HG02884 (cell line): Measurements from ENCODE around the gene SYTL1.

ENCODE experiments used
- ATAC-seq: cut with Tn5 transposase; IDR thresholded peaks from one replicate; pipeline ENCODE4 v1.9.1; 2021; ENCODE audit warnings: mild to moderate bottlenecking, moderate library complexity; ENCODE audit not compliant: unreplicated experiment

SYTL1 gene, protein sequence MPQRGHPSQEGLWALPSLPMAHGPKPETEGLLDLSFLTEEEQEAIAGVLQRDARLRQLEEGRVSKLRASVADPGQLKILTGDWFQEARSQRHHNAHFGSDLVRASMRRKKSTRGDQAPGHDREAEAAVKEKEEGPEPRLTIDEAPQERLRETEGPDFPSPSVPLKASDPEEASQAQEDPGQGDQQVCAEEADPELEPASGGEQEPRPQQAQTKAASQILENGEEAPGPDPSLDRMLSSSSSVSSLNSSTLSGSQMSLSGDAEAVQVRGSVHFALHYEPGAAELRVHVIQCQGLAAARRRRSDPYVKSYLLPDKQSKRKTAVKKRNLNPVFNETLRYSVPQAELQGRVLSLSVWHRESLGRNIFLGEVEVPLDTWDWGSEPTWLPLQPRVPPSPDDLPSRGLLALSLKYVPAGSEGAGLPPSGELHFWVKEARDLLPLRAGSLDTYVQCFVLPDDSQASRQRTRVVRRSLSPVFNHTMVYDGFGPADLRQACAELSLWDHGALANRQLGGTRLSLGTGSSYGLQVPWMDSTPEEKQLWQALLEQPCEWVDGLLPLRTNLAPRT

DNA sequence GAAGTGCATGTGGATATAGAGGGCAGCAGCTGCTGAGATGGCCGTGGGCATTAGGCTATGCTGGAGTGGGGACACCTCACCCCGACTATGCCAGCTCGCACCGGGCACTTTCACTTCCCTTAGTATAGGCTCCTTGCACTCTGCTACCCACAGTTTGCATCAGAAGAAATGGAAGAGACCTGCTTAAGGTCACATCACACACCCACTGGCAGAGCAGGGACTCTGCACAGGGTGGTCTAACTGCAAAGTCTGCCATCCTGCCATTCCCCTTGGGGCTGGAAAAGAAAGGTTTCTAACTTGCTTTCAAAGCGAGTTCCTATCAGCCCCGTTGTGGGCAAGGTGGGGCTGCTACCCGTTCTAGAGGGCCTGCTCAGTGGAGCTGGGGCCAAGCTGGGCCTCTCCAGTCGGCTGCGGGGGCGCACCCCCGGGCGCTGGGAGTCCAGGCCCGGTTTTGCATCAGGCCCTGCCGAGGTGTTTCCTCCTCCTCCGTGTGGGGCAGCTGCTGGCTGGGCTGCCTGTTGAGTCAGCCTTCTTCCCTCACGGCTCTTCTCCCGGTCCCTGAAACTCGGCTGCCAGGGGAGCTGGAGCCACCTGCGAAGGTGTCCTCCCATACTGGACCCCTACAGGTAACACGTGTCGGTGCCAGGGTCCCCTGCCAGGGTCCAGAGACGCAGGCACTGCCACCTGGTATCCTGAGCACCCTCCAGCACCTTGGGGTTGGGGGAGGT lies at the start of gene SYTL1:
Gene SYTL1 (plus strand): TSS at position 498 of the 728 bp plus-strand sequence. CDS start 3,313 bp downstream, outside the sequence.
- ATAC-seq, result peak; percentile 42

DNA sequence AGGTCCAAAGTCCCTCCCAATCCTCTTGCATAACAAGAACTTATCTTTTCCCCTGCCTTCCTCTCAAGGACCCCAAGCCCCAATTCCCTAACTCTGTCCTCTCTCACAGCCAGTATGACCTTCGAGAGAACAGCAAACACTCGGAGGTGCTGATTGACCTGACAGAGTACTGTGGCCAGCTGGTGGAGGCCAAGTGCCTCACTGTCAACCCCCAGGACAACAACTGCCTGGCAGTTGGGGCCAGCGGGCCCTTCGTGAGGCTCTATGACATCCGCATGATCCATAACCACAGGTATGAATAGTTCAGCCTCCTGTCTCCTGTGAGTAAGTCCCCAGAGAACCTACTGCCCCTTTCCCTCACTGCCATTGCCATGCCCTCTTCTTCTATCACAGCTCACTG lies 49.7 kb upstream of the SYTL1 start:
- ATAC-seq, result no peak

DNA sequence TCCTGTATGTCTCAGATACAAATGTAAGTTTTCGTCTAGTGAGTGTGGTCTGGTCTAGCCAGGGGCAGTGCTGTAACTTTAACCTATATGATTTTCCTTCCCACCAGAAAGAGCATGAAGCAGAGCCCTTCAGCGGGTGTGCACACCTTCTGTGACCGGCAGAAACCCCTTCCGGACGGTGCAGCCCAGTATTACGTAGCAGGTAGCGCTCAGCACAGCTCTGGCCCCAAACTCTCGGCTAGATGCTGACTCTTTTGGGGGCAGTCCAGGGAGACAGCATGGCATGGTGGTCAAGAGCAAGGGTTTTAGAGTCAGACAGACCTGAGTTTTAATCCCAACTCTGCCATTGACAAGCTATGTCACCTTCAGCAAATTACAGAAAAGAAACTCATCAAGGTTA lies 47.9 kb upstream of the SYTL1 start:
- ATAC-seq, result no peak

DNA sequence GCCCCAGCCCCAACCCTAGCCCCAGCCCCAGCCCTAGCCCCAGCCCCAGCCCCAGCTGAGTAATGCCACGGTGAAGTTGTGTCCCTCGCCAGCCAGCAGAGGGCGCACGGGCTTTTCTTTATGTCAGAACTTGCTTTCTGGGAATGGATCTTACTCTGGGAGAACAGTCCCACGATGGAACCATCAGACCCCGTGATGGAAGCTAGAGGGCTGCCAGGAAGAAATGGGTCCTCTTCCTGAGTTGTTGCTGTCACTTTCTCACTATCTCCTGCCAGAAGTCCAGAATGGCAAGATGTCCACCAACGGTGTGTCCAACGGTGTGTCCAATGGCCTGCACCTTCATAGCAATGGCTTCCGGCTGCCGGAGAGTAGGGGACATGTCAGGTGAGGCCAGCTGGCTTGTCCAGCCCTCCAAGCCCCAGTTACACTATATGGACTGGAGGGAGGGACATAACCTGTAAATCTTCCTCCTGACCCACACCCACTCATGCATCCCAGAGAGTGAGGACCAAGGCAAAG lies 45.0 kb upstream of the SYTL1 start:
- no peak for ATAC-seq

DNA sequence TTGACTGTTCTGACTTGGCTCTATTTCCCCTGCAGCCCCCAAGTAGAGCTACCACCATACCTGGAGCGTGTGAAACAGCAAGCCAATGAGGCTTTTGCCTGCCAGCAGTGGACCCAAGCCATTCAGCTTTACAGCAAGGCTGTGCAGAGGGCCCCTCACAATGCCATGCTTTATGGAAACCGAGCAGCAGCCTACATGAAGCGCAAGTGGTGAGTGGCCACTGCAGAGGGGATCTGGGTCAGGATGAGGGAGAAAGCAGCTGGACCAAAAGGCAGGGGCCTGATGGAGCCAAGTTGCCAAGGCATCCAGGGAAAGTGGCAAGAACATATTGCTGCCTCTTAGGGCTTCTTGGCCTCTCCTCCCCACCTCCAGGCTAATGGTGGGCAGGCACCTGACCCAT lies 43.9 kb upstream of the SYTL1 start:
- ATAC-seq, result no peak

DNA sequence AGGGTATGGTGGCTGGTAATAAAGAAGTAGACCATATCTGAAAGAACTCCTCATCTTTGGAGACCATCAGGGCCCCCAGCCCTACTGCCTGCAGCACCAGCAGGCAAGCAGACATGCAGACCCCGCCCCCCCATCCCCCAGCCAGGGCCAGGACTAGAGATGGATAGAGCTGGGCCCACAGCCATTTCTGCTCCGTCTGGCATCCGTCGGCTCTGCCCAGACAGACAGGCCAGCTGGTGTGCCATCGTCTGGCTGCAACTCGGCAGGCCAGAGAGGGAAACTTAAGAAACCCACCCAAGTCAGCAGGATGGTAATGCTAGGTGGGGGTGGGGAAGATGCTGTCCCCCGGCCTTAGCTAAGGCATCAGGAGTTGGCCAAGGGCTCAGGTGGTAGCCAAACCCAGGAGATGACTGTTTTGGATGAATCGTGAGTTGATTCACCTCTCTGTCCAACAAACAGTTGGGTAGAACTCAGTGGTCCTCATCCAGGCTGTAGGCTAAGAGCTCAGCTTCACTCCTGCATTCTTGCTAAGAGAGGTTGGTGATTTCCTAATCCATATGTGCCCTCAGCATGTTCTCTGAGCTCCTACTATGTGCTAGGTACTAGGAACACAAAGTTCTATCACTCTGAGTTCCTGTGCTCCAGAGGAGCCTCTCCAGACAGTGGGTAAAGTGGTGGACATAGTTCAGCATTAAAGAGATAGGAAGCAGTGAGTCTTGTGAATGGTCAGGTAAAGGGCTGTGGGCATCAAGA lies 43.0 kb upstream of the SYTL1 start:
- ATAC-seq, result no peak

DNA sequence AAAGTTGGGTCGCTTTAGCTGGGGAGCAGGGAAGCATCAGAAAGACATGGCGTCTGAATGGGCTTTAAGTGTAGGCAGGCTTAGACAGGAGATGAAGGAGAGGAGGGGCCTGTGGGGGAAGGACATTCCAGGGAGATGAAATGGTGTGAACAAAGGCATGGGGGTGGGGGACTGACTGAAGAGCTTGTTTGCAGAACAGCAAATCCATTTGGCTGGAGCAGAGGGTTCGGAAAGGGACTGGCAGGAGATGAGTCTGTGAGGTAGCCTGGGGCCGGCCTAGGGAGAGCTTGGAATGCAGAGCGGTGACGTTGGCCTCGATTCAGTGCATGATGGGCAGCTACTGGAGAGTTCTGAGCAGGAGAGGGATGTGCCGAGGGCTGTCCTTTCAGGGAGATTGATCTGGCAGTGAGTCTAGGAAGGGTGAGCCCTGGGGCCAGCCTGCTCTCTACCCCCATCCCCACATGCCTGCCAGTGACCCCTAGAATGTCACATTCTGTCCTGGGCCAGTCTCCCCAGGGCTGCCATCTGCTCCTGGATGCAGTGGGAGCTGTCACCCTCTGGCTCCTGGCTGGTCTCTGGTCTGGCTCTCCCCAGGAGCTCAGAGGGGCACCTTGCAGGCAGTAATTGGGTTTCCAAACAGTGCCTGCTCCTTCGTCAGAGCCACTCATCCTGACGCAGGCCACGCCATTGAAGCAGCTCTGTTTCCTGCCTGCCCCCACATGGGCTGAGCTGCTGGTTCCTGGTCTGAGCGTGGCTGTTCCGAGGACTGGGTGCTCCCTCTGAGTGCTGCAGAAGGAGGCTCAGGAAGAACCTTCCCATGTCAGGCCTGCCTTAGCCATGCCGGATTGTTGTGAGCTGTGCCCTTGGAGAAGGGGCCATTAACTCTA lies 42.2 kb upstream of the SYTL1 start:
- no peak for ATAC-seq

DNA sequence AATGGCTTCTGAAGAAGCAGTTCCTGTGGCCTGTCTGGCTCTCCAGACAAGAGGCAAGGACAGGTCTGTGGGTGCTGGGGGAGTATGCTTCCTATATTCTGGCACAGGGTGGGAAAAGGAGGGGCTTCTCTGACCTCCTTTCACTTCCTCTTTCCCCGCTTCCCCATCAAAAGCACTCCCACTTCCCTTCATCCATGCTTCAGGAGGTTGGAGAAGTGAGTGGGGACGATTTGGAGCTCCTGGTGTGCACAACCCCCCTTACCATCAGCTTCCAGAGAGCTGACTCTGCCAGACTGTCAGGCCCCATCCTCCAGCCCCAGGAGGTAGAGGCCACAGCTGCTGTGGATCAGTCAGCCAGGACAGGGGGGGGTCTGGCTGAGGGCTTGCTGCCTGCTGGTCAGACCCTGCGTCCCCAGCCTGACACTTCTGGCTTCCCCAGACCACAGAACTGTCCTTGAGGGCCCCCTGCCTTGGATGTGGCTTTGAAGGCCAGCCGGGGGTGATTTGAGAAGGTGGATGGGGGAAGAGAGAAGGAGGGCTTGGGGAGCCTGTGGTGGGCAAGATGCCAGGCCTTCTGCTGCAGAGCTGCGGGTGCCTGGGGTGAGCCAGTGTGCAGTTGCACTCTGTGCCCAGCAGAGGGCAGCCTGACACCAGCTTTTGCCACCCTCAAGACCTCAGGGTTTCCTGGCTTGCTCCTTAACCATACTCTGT lies 41.3 kb upstream of the SYTL1 start:
- ATAC-seq, result no peak

DNA sequence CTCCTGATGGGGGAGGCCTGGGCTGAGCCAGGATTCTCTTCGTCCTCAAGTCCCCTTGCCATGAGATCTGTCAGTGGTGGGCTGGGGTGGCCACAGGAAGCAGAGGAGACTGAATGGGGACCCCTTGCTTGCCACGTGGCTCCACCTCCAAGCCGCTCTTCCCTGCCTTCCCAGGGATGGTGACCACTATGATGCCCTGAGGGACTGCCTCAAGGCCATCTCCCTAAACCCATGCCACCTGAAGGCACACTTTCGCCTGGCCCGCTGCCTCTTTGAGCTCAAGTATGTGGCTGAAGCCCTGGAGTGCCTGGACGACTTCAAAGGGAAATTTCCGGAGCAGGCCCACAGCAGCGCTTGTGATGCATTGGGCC lies 40.8 kb upstream of the SYTL1 start:
- ATAC-seq, result no peak

DNA sequence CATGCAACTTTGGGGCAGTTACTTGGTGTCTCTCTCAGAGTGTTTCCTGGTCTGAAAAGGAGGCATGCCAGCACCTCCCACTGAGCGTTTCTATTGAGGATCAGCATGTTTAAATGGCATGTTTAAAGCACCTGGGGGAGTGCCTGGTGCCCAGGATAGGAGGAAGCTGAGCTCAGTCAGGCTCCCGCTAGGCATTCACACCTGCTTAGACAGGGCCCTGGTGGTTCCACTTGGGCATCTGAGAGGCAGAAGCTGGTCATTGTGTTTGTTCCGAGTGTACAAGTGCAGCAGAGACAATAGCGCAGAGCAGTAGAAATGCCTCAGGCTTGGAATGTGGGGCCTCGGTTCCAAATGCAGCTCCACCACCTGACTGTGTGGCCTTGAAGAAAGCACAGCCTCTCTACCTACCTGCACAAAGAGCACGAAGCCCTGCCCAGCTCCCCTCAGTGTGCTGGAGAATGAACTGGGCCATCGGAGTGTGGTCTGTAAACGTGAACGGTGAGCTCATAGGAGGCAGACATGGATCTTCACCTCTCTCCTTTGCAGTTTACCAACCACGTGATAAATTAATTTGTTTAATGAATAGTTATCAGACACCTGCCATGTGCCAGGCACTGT lies 40.1 kb upstream of the SYTL1 start:
- ATAC-seq, result no peak

DNA sequence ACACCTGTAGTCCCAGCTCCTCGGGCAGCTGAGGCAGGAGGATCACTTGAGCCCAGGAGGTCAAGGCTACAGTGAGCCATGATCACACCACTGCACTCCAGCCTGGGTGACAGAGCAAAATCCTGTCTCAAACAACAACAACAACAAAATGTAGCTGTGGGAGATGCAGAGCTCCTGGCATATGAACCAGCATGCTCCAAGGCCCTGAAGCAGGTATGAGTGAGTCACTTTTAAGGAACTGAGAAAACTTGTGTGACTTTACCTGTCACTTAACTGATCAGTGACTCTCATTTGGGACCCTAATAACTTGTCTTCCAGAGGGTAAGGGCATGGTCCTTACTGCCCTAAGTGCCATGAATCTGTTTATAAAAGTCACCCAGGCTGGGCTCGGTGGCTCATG lies 39.2 kb upstream of the SYTL1 start:
- ATAC-seq, result no peak

DNA sequence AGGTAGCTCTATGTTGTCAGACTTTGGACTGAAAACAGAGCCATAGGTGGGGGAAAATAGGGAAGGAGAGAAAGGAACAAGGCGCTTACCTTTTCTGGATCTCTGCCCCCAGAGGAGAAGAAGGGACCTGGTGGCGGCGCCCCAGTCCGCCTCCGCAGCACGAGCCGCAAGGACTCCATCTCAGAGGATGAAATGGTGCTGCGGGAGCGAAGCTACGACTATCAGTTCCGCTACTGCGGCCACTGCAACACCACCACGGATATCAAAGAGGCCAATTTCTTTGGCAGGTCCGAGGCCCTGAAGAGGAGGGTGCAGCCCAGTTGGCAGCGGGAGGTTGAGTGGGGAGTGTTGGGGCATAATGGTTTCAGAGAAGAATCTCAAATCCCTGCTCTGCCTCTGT lies 38.3 kb upstream of the SYTL1 start:
- ATAC-seq, result no peak

DNA sequence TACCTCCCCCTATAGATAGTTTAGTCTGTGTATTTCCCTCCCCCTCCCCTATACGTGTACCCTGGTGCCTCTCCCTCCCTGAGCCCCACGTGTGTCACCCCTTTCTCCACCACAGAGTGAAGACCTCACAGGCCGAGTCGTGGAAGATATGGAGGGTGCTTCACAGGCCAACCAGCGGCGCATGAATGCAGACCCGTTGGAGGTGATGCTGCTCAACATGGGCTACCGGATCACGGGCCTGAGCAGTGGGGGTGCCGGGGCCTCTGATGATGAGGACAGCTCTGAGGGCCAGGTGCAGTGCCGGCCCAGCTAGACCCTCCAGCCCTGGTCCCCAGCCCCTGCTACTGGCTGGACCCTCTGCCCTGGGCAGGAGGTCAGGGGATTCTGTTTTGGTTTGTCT lies 35.8 kb upstream of the SYTL1 start:
- ATAC-seq, result no peak

DNA sequence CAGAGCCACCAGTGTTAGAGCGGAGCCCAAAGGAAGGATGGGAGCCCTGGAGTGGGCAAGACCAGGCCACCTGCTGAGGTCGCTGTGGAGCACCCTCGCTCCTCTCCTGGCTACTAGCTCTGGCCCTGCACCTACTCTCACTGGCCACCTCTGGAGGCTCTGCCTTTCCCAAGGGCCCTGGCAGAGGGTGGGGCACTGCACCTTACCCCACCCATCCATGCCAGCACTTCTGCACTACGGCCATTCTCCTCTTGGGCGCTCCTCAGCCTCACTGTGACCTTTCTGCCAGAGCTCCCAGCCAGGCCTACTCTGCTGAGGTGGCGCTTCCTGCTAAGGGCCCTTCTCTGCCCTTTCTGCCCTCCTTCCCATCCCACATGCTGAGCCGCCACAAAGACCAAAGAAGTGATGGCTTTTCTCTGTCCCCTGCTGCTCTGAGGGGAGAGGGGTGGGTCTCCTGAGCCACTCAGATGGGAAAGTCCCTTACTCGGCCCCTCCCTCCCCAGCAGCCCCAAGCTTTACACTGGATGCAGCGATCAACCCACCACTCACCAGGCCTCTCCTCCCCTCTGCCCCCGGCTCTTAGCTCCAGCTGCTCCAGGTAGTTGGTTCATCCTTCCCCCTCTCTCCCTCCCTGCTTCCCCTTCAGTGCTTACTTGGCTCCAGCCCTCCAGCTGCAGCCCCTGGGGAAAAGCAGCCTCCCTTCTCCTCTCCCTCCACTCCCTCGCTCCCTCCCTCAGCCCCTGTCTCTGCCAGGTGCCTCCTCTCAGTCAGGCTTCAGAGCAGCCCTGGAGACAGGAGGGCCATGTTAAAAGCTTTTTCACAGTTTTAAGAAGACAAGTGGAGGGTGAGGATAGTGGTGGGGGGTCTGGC lies 34.7 kb upstream of the SYTL1 start:
- ATAC-seq, result no peak

DNA sequence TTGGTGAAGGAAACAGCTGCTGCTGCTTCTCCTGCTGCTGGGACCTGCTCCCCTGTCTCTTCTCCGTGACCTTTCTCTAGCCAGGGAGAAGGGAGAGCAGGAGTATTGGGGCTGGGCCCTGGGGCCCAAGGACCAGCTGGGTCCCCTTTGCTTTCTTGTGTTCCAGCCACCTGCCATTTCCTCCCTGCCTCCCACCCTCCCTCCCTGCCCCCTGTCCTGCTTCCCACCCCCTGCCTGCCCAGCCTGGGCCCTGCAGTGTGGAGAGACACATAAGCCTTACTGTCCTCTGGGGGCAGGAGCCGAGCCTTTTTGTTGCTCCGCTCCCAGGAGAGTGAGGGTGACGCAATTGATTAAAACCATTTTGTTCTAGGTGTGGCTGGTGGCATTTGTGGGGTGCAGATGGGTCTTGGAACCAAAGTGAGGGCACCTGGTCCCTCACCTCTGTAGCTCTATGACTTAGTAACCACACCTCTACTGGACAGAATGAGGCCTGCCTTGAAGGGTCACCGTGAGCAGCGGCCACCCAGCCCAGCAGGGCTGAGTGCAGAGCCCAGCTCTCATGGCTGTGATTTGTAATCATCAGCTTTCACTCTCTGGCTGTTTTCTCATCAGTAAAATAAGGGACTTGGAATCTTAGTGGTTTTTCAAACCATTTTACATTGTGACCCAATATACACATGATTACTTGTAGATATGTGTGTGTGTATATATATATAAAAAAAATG lies 33.8 kb upstream of the SYTL1 start:
- ATAC-seq, result no peak

DNA sequence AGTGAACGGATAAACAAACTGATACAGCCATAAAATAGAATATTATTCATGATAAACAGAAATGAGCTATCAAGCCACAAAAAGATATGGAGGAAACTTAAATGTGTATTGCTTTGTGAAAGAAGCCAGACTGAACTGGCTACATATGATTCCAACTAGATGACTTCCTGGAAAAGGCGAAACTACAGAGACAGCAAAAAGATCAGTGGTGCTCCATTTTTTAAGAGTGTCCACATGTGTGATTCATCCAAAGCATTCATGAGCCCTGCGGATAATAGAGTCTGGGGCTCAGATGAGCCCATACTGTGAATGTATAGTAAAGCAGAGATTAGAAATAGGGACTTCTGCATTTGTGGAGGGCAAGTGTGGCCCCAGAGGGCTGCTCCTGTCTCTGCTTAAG lies 27.7 kb upstream of the SYTL1 start:
- ATAC-seq, result no peak

DNA sequence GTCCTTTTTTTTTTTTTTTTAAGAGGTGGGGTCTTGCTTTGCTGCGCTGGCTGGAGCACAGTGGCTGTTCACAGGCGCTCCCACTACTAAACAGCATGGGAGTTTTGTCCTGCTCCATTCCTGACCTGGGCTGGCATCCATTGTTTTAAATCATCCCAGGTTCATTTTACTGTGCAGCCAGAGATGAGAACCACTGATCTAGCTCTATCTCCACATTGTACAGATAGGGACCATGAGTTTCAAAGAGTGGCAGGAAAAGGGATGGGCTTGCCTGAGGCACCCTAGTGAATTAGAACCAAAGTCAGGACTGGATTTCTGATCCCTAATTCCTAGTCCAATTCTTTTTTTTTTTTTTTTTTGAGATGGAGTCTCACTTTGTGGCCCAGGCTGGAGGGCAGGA lies 27.1 kb upstream of the SYTL1 start:
- ATAC-seq, result no peak

DNA sequence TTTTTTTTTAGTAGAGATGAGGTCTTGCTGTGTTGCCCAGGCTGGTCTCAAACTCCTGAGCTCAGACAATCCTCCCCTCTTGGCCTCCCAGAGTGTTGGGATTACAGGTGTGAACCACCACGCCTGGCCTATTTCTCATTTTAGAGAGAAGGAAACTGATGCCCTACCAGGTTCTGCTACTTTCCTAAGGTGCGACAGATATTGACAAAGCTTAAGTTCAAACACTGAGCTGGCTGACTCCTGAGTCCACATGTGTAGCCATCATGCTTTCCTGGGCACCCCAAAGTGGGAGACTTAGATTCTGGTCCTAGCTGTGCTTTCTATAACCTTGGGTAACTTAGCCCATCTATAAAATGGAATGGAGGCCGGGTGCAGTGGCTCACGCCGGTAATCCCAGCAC lies 25.0 kb upstream of the SYTL1 start:
- ATAC-seq, result no peak
